GM18873 (cell line): ENCODE measurements around the gene CCDC127.

ENCODE experiments used
- ATAC-seq: cut with Tn5 transposase; IDR thresholded peaks from one replicate; pipeline ENCODE4 v1.9.1; 2021; ENCODE audit warnings: mild to moderate bottlenecking, moderate library complexity, moderate number of reproducible peaks; ENCODE audit not compliant: unreplicated experiment, low FRiP score

Gene CCDC127

GRCh38 chr5:160921-161802 lies 56.8 kb downstream of the CCDC127 start:
- no peak for ATAC-seq

- no peak for ATAC-seq
Measured at GRCh38 chr5:160173-160510, 57.8 kb downstream of the CCDC127 start.

GRCh38 chr5:159448-160172 lies 58.3 kb downstream of the CCDC127 start:
- ATAC-seq = no peak

- no peak for ATAC-seq
Measured at GRCh38 chr5:158807-159447, 59.0 kb downstream of the CCDC127 start.

GRCh38 chr5:157801-158200 lies 60.2 kb downstream of the CCDC127 start:
- no peak for ATAC-seq

GRCh38 chr5:157126-157715 lies 60.7 kb downstream of the CCDC127 start:
- ATAC-seq = no peak

GRCh38 chr5:156411-157072 lies 61.4 kb downstream of the CCDC127 start:
- ATAC-seq = no peak

GRCh38 chr5:155651-156410 lies 62.1 kb downstream of the CCDC127 start:
- ATAC-seq = no peak

- ATAC-seq = no peak
Measured at GRCh38 chr5:154826-155225, 63.1 kb downstream of the CCDC127 start.

GRCh38 chr5:154236-154635 lies 63.7 kb downstream of the CCDC127 start:
- ATAC-seq = no peak

- ATAC-seq = no peak
Measured at GRCh38 chr5:153256-153655, 64.7 kb downstream of the CCDC127 start.

- ATAC-seq = no peak
Measured at GRCh38 chr5:152077-152476, 65.9 kb downstream of the CCDC127 start.

GRCh38 chr5:150746-151145 lies 67.2 kb downstream of the CCDC127 start:
- no peak for ATAC-seq

- no peak for ATAC-seq
Measured at GRCh38 chr5:149745-150485, 68.0 kb downstream of the CCDC127 start.

- no peak for ATAC-seq
Measured at GRCh38 chr5:147751-148150, 70.2 kb downstream of the CCDC127 start.
